OCI-LY1 (cell line): ENCODE results near the gene NBEA.
"Not testable (repeated sequence)": the region's sequence is repeated elsewhere in the genome, so short reads cannot be mapped to it uniquely, and the experiment has no call there.

Experiments
- H2AFZ ChIP-seq: fragments of 200-600 bp; sonication (generic), shearing (Covaris generic); 2 replicates; pipeline ENCODE4 v1.6.0; 2014; ENCODE audit warnings: antibody characterized with exemption, mild to moderate bottlenecking, low read length
- H3F3A ChIP-seq: fragments of 200-600 bp; sonication (generic), shearing (Covaris generic); 2 replicates; pipeline ENCODE4 v1.6.0; 2014; ENCODE audit warnings: mild to moderate bottlenecking, antibody characterized with exemption, low read length, moderate library complexity; ENCODE audit not compliant: insufficient read depth
- H3K27ac ChIP-seq: fragments of 200-600 bp; sonication (generic); 2 replicates; pipeline ENCODE4 v1.5.1; 2014; ENCODE audit warnings: low read length, mixed run types, mild to moderate bottlenecking, low read depth; ENCODE audit not compliant: poor library complexity, severe bottlenecking
- H3K27me3 ChIP-seq: fragments of 200-600 bp; sonication (generic); 2 replicates; pipeline ENCODE4 v1.6.0; 2014; ENCODE audit warnings: antibody characterized with exemption, mild to moderate bottlenecking, low read length, moderate library complexity; ENCODE audit not compliant: insufficient read depth
- H3K36me3 ChIP-seq: fragments of 200-600 bp; sonication (generic); 2 replicates; pipeline ENCODE4 v1.6.1; 2014; ENCODE audit warnings: mild to moderate bottlenecking, antibody characterized with exemption, low read length, moderate library complexity, mixed read lengths; ENCODE audit not compliant: insufficient read depth
- H3K4me1 ChIP-seq: fragments of 200-600 bp; sonication (generic); 2 replicates; pipeline ENCODE4 v1.5.1; 2014; ENCODE audit warnings: mild to moderate bottlenecking, low read length, moderate library complexity; ENCODE audit not compliant: insufficient read depth, severe bottlenecking
- H3K4me2 ChIP-seq: fragments of 200-600 bp; sonication (generic), shearing (Covaris generic); 2 replicates; pipeline ENCODE4 v1.6.1; 2014; ENCODE audit warnings: low read length
- H3K4me3 ChIP-seq: fragments of 200-600 bp; sonication (generic); 2 replicates; pipeline ENCODE4 v1.5.1; 2014; ENCODE audit warnings: low read length, low read depth, mild to moderate bottlenecking, mixed read lengths; ENCODE audit not compliant: poor library complexity, severe bottlenecking
- H3K79me2 ChIP-seq: fragments of 200-600 bp; shearing (Covaris generic); 2 replicates; pipeline ENCODE4 v1.6.1; 2016; ENCODE audit warnings: mixed run types, low read length, mixed read lengths; ENCODE audit not compliant: insufficient read depth
- H3K9ac ChIP-seq: fragments of 200-600 bp; sonication (generic), shearing (Covaris generic); 2 replicates; pipeline ENCODE4 v1.6.1; 2014; ENCODE audit warnings: mild to moderate bottlenecking, low read length, mixed read lengths
- H3K9me2 ChIP-seq: fragments of 200-600 bp; sonication (generic), shearing (Covaris generic); 2 replicates; pipeline ENCODE4 v1.6.1; 2014; ENCODE audit warnings: low read depth, mild to moderate bottlenecking, low read length, mixed read lengths
- H3K9me3 ChIP-seq: fragments of 200-600 bp; shearing (Covaris generic); 2 replicates; pipeline ENCODE4 v1.6.1; 2014; ENCODE audit warnings: low read length, mixed read lengths
- H4K20me1 ChIP-seq: fragments of 200-600 bp; sonication (generic), shearing (Covaris generic); 2 replicates; pipeline ENCODE4 v1.6.0; 2016; ENCODE audit warnings: mild to moderate bottlenecking, low read length; ENCODE audit not compliant: insufficient read depth
- CTCF ChIP-seq: fragments of 200-600 bp; sonication (generic), shearing (Covaris generic); IDR thresholded peaks from 2 replicates; pipeline ENCODE4 v1.5.1; 2017; ENCODE audit warnings: mild to moderate bottlenecking, antibody characterized with exemption, low read length, moderate library complexity, mixed read lengths
- EZH2 ChIP-seq: fragments of 200-600 bp; sonication (generic), shearing (Covaris generic); IDR thresholded peaks from 2 replicates; pipeline ENCODE4 v1.8.0; 2017; ENCODE audit warnings: borderline replicate concordance, mixed run types, mild to moderate bottlenecking, antibody characterized with exemption, low read length, moderate library complexity, mixed read lengths

Gene NBEA

GRCh38 chr13:35092751-35093150 lies 150.7 kb downstream of the NBEA start:
- Histone ChIP-seq H4K20me1 (no peaks in the 10 kb centered on the region), H2AFZ (no peak overlapping the region), H3K9ac (no peak overlapping the region), H3K27me3 (no peaks in the 10 kb centered on the region), H3K9me2 (no peaks in the 10 kb centered on the region), H3K27ac (no peak overlapping the region), H3K9me3 (no peaks in the 10 kb centered on the region), H3K4me3 (no peak overlapping the region), H3K79me2 (no peaks in the 10 kb centered on the region), H3K4me2 (no peak overlapping the region), H3K4me1 (no peaks in the 10 kb centered on the region), H3F3A (no peaks in the 10 kb centered on the region), H3K36me3 (no peaks in the 10 kb centered on the region)
- TF ChIP-seq CTCF (no peak), EZH2 (no peak)

- Histone ChIP-seq H3K9ac (no peak overlapping the region), H2AFZ (no peak overlapping the region), H3K4me3 (no peak overlapping the region), H3K79me2 (no peaks in the 10 kb centered on the region), H3K9me2 (no peaks in the 10 kb centered on the region), H3K27me3 (no peaks in the 10 kb centered on the region), H3K27ac (no peak overlapping the region), H3K36me3 (no peaks in the 10 kb centered on the region), H3F3A (no peaks in the 10 kb centered on the region), H4K20me1 (no peaks in the 10 kb centered on the region), H3K4me2 (no peak overlapping the region), H3K4me1 (no peaks in the 10 kb centered on the region), H3K9me3 (no peaks in the 10 kb centered on the region)
- TF ChIP-seq CTCF (no peak), EZH2 (no peak)
Observed at GRCh38 chr13:35093356-35093755, 151.3 kb downstream of the NBEA start.

DNA sequence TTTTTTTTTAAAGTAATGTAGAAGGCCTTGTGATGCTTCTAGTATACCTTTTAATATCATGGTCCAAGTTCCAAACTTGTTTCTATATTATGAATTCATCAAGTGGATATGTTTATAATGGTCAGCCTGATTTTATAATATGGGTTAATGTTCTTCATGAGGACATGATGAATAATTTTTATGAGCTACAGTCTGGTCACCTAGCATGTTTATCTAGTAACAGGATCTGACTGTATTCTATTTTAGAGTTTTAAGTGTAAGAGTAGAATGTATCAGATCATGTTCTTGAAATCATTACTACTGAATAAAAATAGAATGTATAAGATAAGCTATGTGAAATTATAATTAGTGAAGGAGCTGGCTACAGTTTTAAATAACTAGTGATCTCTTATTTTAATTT lies 164.7 kb downstream of the NBEA start:
- not testable (repeated sequence) for H3K4me3 ChIP-seq, H2AFZ ChIP-seq, H3K9ac ChIP-seq, H3K27ac ChIP-seq, H3K9me3 ChIP-seq, H3K4me2 ChIP-seq, H3K4me1 ChIP-seq, H3K27me3 ChIP-seq, H3K79me2 ChIP-seq, H3K36me3 ChIP-seq, H3K9me2 ChIP-seq, H3F3A ChIP-seq, H4K20me1 ChIP-seq

- H3K27ac ChIP-seq: no peak overlapping the region
- no peaks in the 10 kb centered on the region for H3K9me2 ChIP-seq
- no peak overlapping the region for H3K9ac ChIP-seq
- no peak overlapping the region for H3K4me3 ChIP-seq
- H3K36me3 ChIP-seq: no peaks in the 10 kb centered on the region
- H4K20me1 ChIP-seq: no peaks in the 10 kb centered on the region
- H3K27me3 ChIP-seq: no peaks in the 10 kb centered on the region
- no peak overlapping the region for H2AFZ ChIP-seq
- no peaks in the 10 kb centered on the region for H3K9me3 ChIP-seq
- no peaks in the 10 kb centered on the region for H3K4me1 ChIP-seq
- H3F3A ChIP-seq: no peaks in the 10 kb centered on the region
- no peaks in the 10 kb centered on the region for H3K79me2 ChIP-seq
- no peak for TF ChIP-seq EZH2
- no peak for TF ChIP-seq CTCF
- no peak overlapping the region for H3K4me2 ChIP-seq
Observed at GRCh38 chr13:35107535-35107934, 165.5 kb downstream of the NBEA start.

DNA sequence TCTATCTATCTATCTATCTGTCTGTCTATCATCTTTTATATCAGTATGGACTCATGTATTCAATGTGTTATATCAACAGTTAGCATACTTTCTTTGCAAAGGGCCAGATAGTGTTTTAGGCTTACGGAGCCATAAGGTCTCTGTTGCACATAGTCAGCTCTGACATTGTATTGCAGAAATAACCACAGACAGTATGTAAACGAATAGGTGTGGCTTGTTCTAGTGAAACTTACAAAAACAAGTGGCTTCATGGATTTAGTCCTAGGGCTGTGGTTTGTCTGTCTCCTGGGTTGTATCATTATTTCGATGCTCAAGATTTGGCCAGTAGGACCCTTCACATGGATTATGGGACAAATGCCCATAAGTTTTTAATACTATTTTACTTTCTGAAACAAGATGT lies 171.5 kb downstream of the NBEA start:
- H3K4me1 ChIP-seq, H3K79me2 ChIP-seq, H3K27me3 ChIP-seq, H2AFZ ChIP-seq, H3K27ac ChIP-seq, H3K4me3 ChIP-seq, H3K9me2 ChIP-seq, H4K20me1 ChIP-seq, H3K9me3 ChIP-seq, H3F3A ChIP-seq, H3K9ac ChIP-seq, H3K4me2 ChIP-seq, H3K36me3 ChIP-seq: not testable (repeated sequence)
